Panc1 (cell line): ENCODE measurements around the gene DCST2. TPM values are rescaled to one million over a fixed set of nuclear protein-coding genes. Genes with fewer than 3 reads are reported as not detected.

Experiments
- ATAC-seq: fragments of 200-7000 bp; cut with Tn5 transposase; 2 replicates; pipeline ENCODE4 v1.9.1; 2020; ENCODE audit warnings: mild to moderate bottlenecking, moderate library complexity
- BruUV-seq: library from RNA; stranded (reverse); fragments of 400-500 nt; replicated peaks from 2 replicates; lab custom pipeline; 2021; lab: Mats Ljungman, UMichigan
- CTCF ChIA-PET: fragments of 300-600 bp; sonication (Branson Sonifier 250); formaldehyde crosslinking; loops from one replicate; lab custom pipeline; 2022; ENCODE audit warnings: antibody characterized with exemption; lab: Charles Lee
- POLR2A ChIA-PET: fragments of 300-600 bp; sonication (Branson Sonifier 250); formaldehyde crosslinking; loops from one replicate; lab custom pipeline; 2022; ENCODE audit warnings: antibody characterized with exemption; lab: Charles Lee
- DNase-seq: peaks from one replicate; pipeline ENCODE4 v3.0.0-alpha.2; 2010; ENCODE audit warnings: low read depth, low spot score
- H3K27ac ChIP-seq: 2 replicates; pipeline ENCODE4 v1.5.1; 2011; ENCODE audit warnings: mild to moderate bottlenecking, low read length, inconsistent platforms
- H3K27me3 ChIP-seq: fragments of 200-500 bp; sonication (Bioruptor generic); 2 replicates; pipeline ENCODE4 v1.6.0; 2014; ENCODE audit warnings: low read length, inconsistent platforms; ENCODE audit not compliant: control insufficient read depth, insufficient read depth
- H3K36me3 ChIP-seq: fragments of 200-500 bp; sonication (Bioruptor generic); 2 replicates; pipeline ENCODE4 v1.5.1; 2014; ENCODE audit warnings: inconsistent platforms, mild to moderate bottlenecking, low read length, moderate library complexity; ENCODE audit not compliant: control insufficient read depth, insufficient read depth
- H3K4me1 ChIP-seq: 2 replicates; pipeline ENCODE4 v1.5.1; 2011; ENCODE audit warnings: inconsistent platforms, mild to moderate bottlenecking, low read length, moderate library complexity; ENCODE audit not compliant: control insufficient read depth, insufficient read depth
- H3K4me3 ChIP-seq, 2 experiments: 2 replicates each; pipeline ENCODE4 v1.5.1; 2011 to 2012; ENCODE audit warnings: low read depth in 2 of 2, low read length in 2 of 2, mild to moderate bottlenecking in 2 of 2, inconsistent platforms in 1 of 2, moderate library complexity in 1 of 2
- H3K9me3 ChIP-seq: fragments of 200-500 bp; sonication (Bioruptor generic); 2 replicates; pipeline ENCODE4 v1.5.1; 2014; ENCODE audit warnings: low read depth, mild to moderate bottlenecking, inconsistent platforms, low read length, moderate library complexity; ENCODE audit not compliant: control insufficient read depth, insufficient read depth
- POLR2AphosphoS5 ChIP-seq: IDR thresholded peaks from 2 replicates; pipeline ENCODE4 v1.6.1; 2012; ENCODE audit warnings: mild to moderate bottlenecking, low read depth, low read length, moderate library complexity
- REST ChIP-seq, 2 experiments: IDR thresholded peaks; 2 replicates each; pipeline ENCODE4 v1.6.1; 2011 to 2012; ENCODE audit warnings: low read depth in 2 of 2, control low read depth in 1 of 2, low read length in 1 of 2, mild to moderate bottlenecking in 1 of 2, moderate library complexity in 1 of 2; ENCODE audit not compliant: insufficient read depth in 1 of 2
- SIN3A ChIP-seq: IDR thresholded peaks from 2 replicates; pipeline ENCODE4 v1.6.1; 2012; ENCODE audit warnings: low read depth, mild to moderate bottlenecking, low read length, moderate library complexity, borderline replicate concordance; ENCODE audit not compliant: insufficient read depth
- TCF7L2 ChIP-seq: IDR thresholded peaks from 2 replicates; pipeline ENCODE4 v1.6.1; 2011; ENCODE audit warnings: mild to moderate bottlenecking, low read depth, low read length, inconsistent platforms
- in situ Hi-C: cut with HindIII; loops from 2 replicates; pipeline ENCODE4 v1.10.0; 2016; ENCODE audit warnings: low sequenced_read_pairs, low pct_unique_long_range_greater_than_20kb
- intact Hi-C: fragments of 100-400 bp; cut with micrococcal nuclease; formaldehyde crosslinking; loops from one replicate; pipeline ENCODE4 v1.10.0; 2022; ENCODE audit not compliant: unreplicated experiment
- microRNA-seq: library from miRNA; unstranded; fragments of <30 nt; microRNA quantifications from one replicate; pipeline ENCODE4 v1.1.0, GENCODE V29; 2020; ENCODE audit not compliant: unreplicated experiment
- total RNA-seq: library from RNA; stranded (reverse); gene quantifications from one replicate; pipeline ENCODE4 v1.2.1, GENCODE V29; 2021; ENCODE audit not compliant: unreplicated experiment
- TF ChIP-seq, protein P1 (sequence below): fragments of 450-650 bp; IDR thresholded peaks from 2 replicates; pipeline ENCODE4 v1.5.1; 2017; ENCODE audit warnings: mild to moderate bottlenecking

The DCST2 gene
- total RNA-seq, 1 experiment from 2014 or later = 0.13 TPM

DNA sequence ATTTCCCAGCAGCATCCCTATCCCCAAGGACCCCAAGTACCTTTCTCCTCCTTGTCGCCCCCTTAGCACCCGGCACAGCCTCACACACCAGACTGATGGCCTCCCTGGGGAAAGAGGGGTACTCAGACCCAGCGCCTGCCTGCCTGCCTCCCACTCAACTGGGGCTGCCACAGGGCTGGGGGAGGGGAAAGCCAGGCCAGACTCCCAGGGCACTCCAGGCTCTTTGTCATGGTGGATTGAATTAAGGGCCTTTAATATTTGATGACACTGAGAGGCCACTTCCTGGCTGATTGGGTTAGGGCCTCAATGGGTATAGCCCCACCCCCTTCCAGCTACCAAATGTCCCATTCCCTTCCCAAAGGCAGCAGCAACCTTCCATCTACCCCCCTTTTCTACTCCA lies 64.8 kb downstream of the DCST2 start:
- intact Hi-C loops = no loop called here
- POLR2A ChIA-PET = no interaction called here
- H3K27me3 ChIP-seq = no peaks in the 10 kb centered on the region
- TF ChIP-seq TCF7L2 (no peak), POLR2AphosphoS5 (no peak), REST (IDR thresholded peaks at IDR 0.05; ENCODE audit: insufficient read depth in 1 of 2, low read depth in 2 of 2, low read length in 1 of 2) (no peak), SIN3A (no peak)
- TF ChIP-seq, protein P1, sequence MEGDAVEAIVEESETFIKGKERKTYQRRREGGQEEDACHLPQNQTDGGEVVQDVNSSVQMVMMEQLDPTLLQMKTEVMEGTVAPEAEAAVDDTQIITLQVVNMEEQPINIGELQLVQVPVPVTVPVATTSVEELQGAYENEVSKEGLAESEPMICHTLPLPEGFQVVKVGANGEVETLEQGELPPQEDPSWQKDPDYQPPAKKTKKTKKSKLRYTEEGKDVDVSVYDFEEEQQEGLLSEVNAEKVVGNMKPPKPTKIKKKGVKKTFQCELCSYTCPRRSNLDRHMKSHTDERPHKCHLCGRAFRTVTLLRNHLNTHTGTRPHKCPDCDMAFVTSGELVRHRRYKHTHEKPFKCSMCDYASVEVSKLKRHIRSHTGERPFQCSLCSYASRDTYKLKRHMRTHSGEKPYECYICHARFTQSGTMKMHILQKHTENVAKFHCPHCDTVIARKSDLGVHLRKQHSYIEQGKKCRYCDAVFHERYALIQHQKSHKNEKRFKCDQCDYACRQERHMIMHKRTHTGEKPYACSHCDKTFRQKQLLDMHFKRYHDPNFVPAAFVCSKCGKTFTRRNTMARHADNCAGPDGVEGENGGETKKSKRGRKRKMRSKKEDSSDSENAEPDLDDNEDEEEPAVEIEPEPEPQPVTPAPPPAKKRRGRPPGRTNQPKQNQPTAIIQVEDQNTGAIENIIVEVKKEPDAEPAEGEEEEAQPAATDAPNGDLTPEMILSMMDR = no peak
- peak overlapping the region; percentile 98 for H3K27ac ChIP-seq
- H3K4me1 ChIP-seq = peaks cover 45% of the 10 kb centered on the region
- ATAC-seq (no peak), DNase-seq (no peak)
- peak overlapping the region; percentile 77 to 88 for H3K4me3 ChIP-seq
- H3K9me3 ChIP-seq = no peaks in the 10 kb centered on the region
- in situ Hi-C loops = no loop called here
- CTCF ChIA-PET = no interaction called here
- no TSS peak for BruUV-seq
- peaks cover 9% of the 10 kb centered on the region for H3K36me3 ChIP-seq

Small RNA genes lying within 50 kb of the gene (microRNA-seq; reads per million reads assigned to microRNA genes)
- gene MIR4258 = not detected

Other genes starting within 250 kb of the DCST2 start
- gene KCNN3, start 163.5 kb downstream of the DCST2 start, total RNA-seq = 0.05 TPM
- 42.2 TPM for gene PMVK, start 97.1 kb downstream of the DCST2 start, total RNA-seq
- 40.7 TPM for gene PBXIP1, start 77.7 kb downstream of the DCST2 start, total RNA-seq
- gene PYGO2, start 72.0 kb downstream of the DCST2 start, total RNA-seq = 41.1 TPM
- 373 TPM for gene SHC1, start 63.0 kb downstream of the DCST2 start, total RNA-seq
- 212 TPM for gene CKS1B, start 59.1 kb downstream of the DCST2 start, total RNA-seq
- gene FLAD1, start 50.4 kb downstream of the DCST2 start, total RNA-seq = 72.8 TPM
- gene LENEP, start 40.2 kb downstream of the DCST2 start, total RNA-seq = 0.67 TPM
- gene ZBTB7B, start 31.0 kb downstream of the DCST2 start, total RNA-seq = 55.8 TPM
- gene DCST1, start within 50 bp of the DCST2 start, total RNA-seq = not detected
- gene ADAM15, start 17.5 kb upstream of the DCST2 start, total RNA-seq = 41.7 TPM
- gene EFNA4, start 30.0 kb upstream of the DCST2 start, total RNA-seq = 8.0 TPM
- gene EFNA3, start 45.1 kb upstream of the DCST2 start, total RNA-seq = 2.3 TPM
- gene EFNA1, start 94.1 kb upstream of the DCST2 start, total RNA-seq = 23.8 TPM
- 67.4 TPM for gene SLC50A1, start 102.1 kb upstream of the DCST2 start, total RNA-seq
- gene DPM3, start 106.8 kb upstream of the DCST2 start, total RNA-seq = 66.0 TPM
- 155 TPM for gene KRTCAP2, start 139.5 kb upstream of the DCST2 start, total RNA-seq
- gene TRIM46, start 140.1 kb upstream of the DCST2 start, total RNA-seq = 3.8 TPM
- 35.9 TPM for gene THBS3, start 174.1 kb upstream of the DCST2 start, total RNA-seq
- 53.6 TPM for gene MTX1, start 174.9 kb upstream of the DCST2 start, total RNA-seq
- 94.7 TPM for gene ENTREP3, start 221.7 kb upstream of the DCST2 start, total RNA-seq
- gene SCAMP3, start 228.6 kb upstream of the DCST2 start, total RNA-seq = 200 TPM
- 43.6 TPM for gene CLK2, start 239.7 kb upstream of the DCST2 start, total RNA-seq
- 7.8 TPM for gene HCN3, start 243.7 kb upstream of the DCST2 start, total RNA-seq